Upper lobe of left lung (tissue), 4 donors: ENCODE results near the gene CDYL.

Experiments used
- EP300 ChIP-seq, 4 donors: sonication (generic); formaldehyde crosslinking; IDR thresholded peaks; one replicate each; pipeline ENCODE4 v1.5.1; 2017; ENCODE audit warnings: antibody characterized with exemption in 4 of 4, control low read depth in 2 of 4
- POLR2A ChIP-seq, 4 donors: fragments of 450-650 bp; IDR thresholded peaks; one replicate each; pipeline ENCODE4 v1.5.1; 2016 to 2017; ENCODE audit warnings: antibody characterized with exemption in 4 of 4, mild to moderate bottlenecking in 2 of 4
- POLR2AphosphoS5 ChIP-seq, 2 donors: sonication (generic); formaldehyde crosslinking; IDR thresholded peaks; one replicate each; pipeline ENCODE4 v1.5.1; 2017; ENCODE audit warnings: antibody characterized with exemption in 2 of 2
- TF ChIP-seq, protein P1 (sequence below), 6 experiments: fragments of 450-650 bp in 4 of 6; fragments of 200-600 bp in 2 of 6; sonication (generic) in 2 of 6; IDR thresholded peaks; one replicate each; pipeline ENCODE4 v1.5.1; 2016 to 2019; ENCODE audit warnings: antibody characterized with exemption in 6 of 6

- TF ChIP-seq POLR2A (IDR thresholded peaks at IDR 0.05) (no peak), POLR2AphosphoS5 (IDR thresholded peaks at IDR 0.05) (no peak), EP300 (IDR thresholded peaks at IDR 0.05) (no peak)
- TF ChIP-seq, protein P1, sequence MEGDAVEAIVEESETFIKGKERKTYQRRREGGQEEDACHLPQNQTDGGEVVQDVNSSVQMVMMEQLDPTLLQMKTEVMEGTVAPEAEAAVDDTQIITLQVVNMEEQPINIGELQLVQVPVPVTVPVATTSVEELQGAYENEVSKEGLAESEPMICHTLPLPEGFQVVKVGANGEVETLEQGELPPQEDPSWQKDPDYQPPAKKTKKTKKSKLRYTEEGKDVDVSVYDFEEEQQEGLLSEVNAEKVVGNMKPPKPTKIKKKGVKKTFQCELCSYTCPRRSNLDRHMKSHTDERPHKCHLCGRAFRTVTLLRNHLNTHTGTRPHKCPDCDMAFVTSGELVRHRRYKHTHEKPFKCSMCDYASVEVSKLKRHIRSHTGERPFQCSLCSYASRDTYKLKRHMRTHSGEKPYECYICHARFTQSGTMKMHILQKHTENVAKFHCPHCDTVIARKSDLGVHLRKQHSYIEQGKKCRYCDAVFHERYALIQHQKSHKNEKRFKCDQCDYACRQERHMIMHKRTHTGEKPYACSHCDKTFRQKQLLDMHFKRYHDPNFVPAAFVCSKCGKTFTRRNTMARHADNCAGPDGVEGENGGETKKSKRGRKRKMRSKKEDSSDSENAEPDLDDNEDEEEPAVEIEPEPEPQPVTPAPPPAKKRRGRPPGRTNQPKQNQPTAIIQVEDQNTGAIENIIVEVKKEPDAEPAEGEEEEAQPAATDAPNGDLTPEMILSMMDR (IDR thresholded peaks at IDR 0.05) = no peak
Observed at GRCh38 chr6:4872841-4873240, 96.6 kb downstream of the CDYL start.
